BJ (cell line): ENCODE data around the gene RALY. TPM values are rescaled to one million over a fixed set of nuclear protein-coding genes. Genes with fewer than 3 reads are reported as not detected.

Source experiments
- CTCF ChIA-PET: fragments of 350-600 bp; formaldehyde crosslinking; extraction: SDS; loops from one replicate; lab custom pipeline; 2021; ENCODE audit warnings: antibody characterized with exemption, inconsistent platforms; lab: Yijun Ruan, JAX
- POLR2A ChIA-PET: fragments of 300-600 bp; sonication (Branson Sonifier 250); formaldehyde crosslinking; extraction: SDS; loops from one replicate; lab custom pipeline; 2021; ENCODE audit warnings: antibody characterized with exemption; lab: Charles Lee
- DNase-seq: peaks from one replicate; pipeline ENCODE4 v3.0.0-alpha.2; 2011; ENCODE audit warnings: low read depth
- H3K27me3 ChIP-seq: 2 replicates; pipeline ENCODE4 v1.6.0; 2011; ENCODE audit warnings: low read length; ENCODE audit not compliant: control insufficient read depth, insufficient read depth
- H3K36me3 ChIP-seq: 2 replicates; pipeline ENCODE4 v1.5.1; 2011; ENCODE audit warnings: low read length; ENCODE audit not compliant: control insufficient read depth, insufficient read depth
- H3K4me3 ChIP-seq: 2 replicates; pipeline ENCODE4 v1.5.1; 2011; ENCODE audit warnings: low read depth, mild to moderate bottlenecking, control low read depth, low read length
- CTCF ChIP-seq: IDR thresholded peaks from 2 replicates; pipeline ENCODE4 v1.5.1; 2011; ENCODE audit warnings: low read depth, mild to moderate bottlenecking, control low read depth, inconsistent platforms, low read length, moderate library complexity; ENCODE audit not compliant: insufficient read depth
- polyA plus RNA-seq: library from polyadenylated mRNA; depleted of rRNA; stranded (reverse); fragments of >200 nt; gene quantifications from 2 replicates; pipeline ENCODE4 v1.2.3, GENCODE V29; 2011

The RALY gene
- polyA plus RNA-seq, 1 experiment, result 144 TPM

GRCh38 chr20:34060970-34061369, 67.3 kb downstream of the RALY start:
- H3K4me3 ChIP-seq, result no peak overlapping the region
- no peaks in the 10 kb centered on the region for H3K36me3 ChIP-seq
- no peaks in the 10 kb centered on the region for H3K27me3 ChIP-seq
- ChIA-PET CTCF (interaction anchor here (1.2 to 1.5 kb wide), 2 partner anchors 9 to 198 kb away, joined by 6 to 10 read pairs; no protein-coding TSS in a partner anchor), POLR2A (no interaction called here)
- DNase-seq, result no peak
- no peak for TF ChIP-seq CTCF

GRCh38 chr20:34061695-34062094, 68.0 kb downstream of the RALY start:
- Histone ChIP-seq H3K27me3 (no peaks in the 10 kb centered on the region), H3K36me3 (no peaks in the 10 kb centered on the region), H3K4me3 (no peak overlapping the region)
- TF ChIP-seq CTCF, result no peak
- CTCF ChIA-PET, result interaction anchor here (1.6 kb wide), 1 partner anchor 18 kb away, joined by 3 read pairs; no protein-coding TSS in a partner anchor
- no peak for DNase-seq
- POLR2A ChIA-PET, result no interaction called here

GRCh38 chr20:34062570-34063482, 69.1 kb downstream of the RALY start:
- Histone ChIP-seq H3K36me3 (no peaks in the 10 kb centered on the region), H3K4me3 (no peak overlapping the region), H3K27me3 (no peaks in the 10 kb centered on the region)
- TF ChIP-seq CTCF, result no peak
- no peak for DNase-seq
- POLR2A ChIA-PET, result no interaction called here
- CTCF ChIA-PET, result interaction anchor here (1.2 to 9.0 kb wide), 3 partner anchors 12 to 201 kb away, joined by 3 to 117 read pairs (median 3); no protein-coding TSS in a partner anchor

GRCh38 chr20:34064286-34064685, 70.6 kb downstream of the RALY start:
- no peaks in the 10 kb centered on the region for H3K36me3 ChIP-seq
- H3K27me3 ChIP-seq, result no peaks in the 10 kb centered on the region
- no peak for DNase-seq
- no peak for TF ChIP-seq CTCF
- ChIA-PET CTCF (interaction anchor here (1.2 to 9.0 kb wide), 3 partner anchors 12 to 202 kb away, joined by 3 to 117 read pairs (median 7); no protein-coding TSS in a partner anchor), POLR2A (no interaction called here)
- H3K4me3 ChIP-seq, result no peak overlapping the region

- Histone ChIP-seq H3K36me3 (no peaks in the 10 kb centered on the region), H3K4me3 (no peak overlapping the region), H3K27me3 (no peaks in the 10 kb centered on the region)
- ChIA-PET POLR2A (interaction anchor here (1.0 kb wide), 1 partner anchor 47 kb away, joined by 3 read pairs; the partner anchor contains the start of gene EIF2S2), CTCF (interaction anchor here (0.6 to 9.0 kb wide), 7 partner anchors 8 to 203 kb away, joined by 3 to 117 read pairs (median 4); partner anchors contain the start of gene RALY)
- TF ChIP-seq CTCF, result no peak
- DNase-seq, result peak; percentile 41
Observed at GRCh38 chr20:34065260-34065659, 71.5 kb downstream of the RALY start.
